HepG2 (cell line): Measurements from ENCODE around the gene BFAR. TPM values are rescaled to one million over a fixed set of nuclear protein-coding genes. Genes with fewer than 3 reads are reported as not detected.

Experiments
- CEBPZ ChIP-seq: IDR thresholded peaks from 2 replicates; pipeline ENCODE4 v1.6.1; 2012; ENCODE audit warnings: low read length, improper control_type of control experiment
- MBNL3 ChIP-seq: fragments of 250-450 bp; sonication (Bioruptor Pico); conservative IDR thresholded peaks from 2 replicates; pipeline ENCODE4 v1.8.0; 2022; ENCODE audit warnings: mild to moderate bottlenecking, inconsistent platforms
- MLX ChIP-seq: IDR thresholded peaks from 2 replicates; pipeline ENCODE4 v1.6.1; 2016
- SMAD9 ChIP-seq: sonication (generic); formaldehyde crosslinking; IDR thresholded peaks from 2 replicates; pipeline ENCODE4 v1.5.1; 2020; ENCODE audit warnings: mild to moderate bottlenecking, missing genetic modification reagents
- STAT6 ChIP-seq: sonication (generic); formaldehyde crosslinking; IDR thresholded peaks from 2 replicates; pipeline ENCODE4 v1.4.0; 2020; ENCODE audit warnings: missing genetic modification reagents, mild to moderate bottlenecking, borderline replicate concordance
- polyA plus RNA-seq, 8 experiments: library from polyadenylated mRNA; depleted of rRNA in 3 of 8; stranded (reverse) in 7 of 8; unstranded in 1 of 8; fragments of >200 nt; fragmentation: Illumina TruSeq in 4 of 8; extraction: Trizol in 4 of 8; gene quantifications; 2 replicates each; pipeline versions ENCODE4 v1.2.1 to v1.2.3, GENCODE V29; 2011 to 2016; ENCODE audit warnings: low read depth in 4 of 8, missing spikeins in 1 of 8, mixed read lengths in 1 of 8; ENCODE audit not compliant: insufficient read depth in 1 of 8
- total RNA-seq, 5 experiments: library from RNA; depleted of rRNA; stranded (reverse); fragments of >200 nt; fragmentation: Illumina TruSeq; extraction: Trizol; gene quantifications; 2 replicates each; pipeline ENCODE4 v1.2.3, GENCODE V29; 2016; ENCODE audit warnings: low read depth in 1 of 5

Gene BFAR
- total and polyA plus RNA-seq, 2 of the 13 experiments (the other 11 are each of a cell fraction or from before 2014, with no cell fraction given): 96.9 to 120 TPM

- TF ChIP-seq CEBPZ (no peak), MBNL3 (CRISPR knock-in tag) (no peak), SMAD9 (CRISPR knock-in tag) (peak; percentile 72; the same call in 1 of the 2 replicates), STAT6 (CRISPR knock-in tag) (peak; percentile 94; the same call in 1 of the 2 replicates), MLX (CRISPR knock-in tag) (peak; percentile 84)
These were observed at the start of gene BFAR (continued) for GRCh38 chr16:14632693-14633569.
